RWPE1 (cell line): ENCODE data around the gene ENTHD1.

Experiments used
- CTCF ChIA-PET: fragments of 350-600 bp; sonication (Branson Sonifier 250); formaldehyde crosslinking; extraction: SDS; loops from one replicate; lab custom pipeline; 2021; lab: Yijun Ruan, JAX
- POLR2A ChIA-PET: fragments of 400-600 bp; formaldehyde crosslinking; extraction: SDS; loops from one replicate; lab custom pipeline; 2020; ENCODE audit warnings: antibody characterized with exemption; ENCODE audit not compliant: low non-redundant PET; lab: Yijun Ruan, JAX
- DNase-seq: peaks from one replicate; pipeline ENCODE4 v3.0.0; 2012; ENCODE audit warnings: low spot score
- H3K27ac ChIP-seq: fragments of 450-650 bp; 2 replicates; pipeline ENCODE4 v1.5.1; 2017
- CTCF ChIP-seq: fragments of 450-650 bp; conservative IDR thresholded peaks from 2 replicates; pipeline ENCODE4 v1.5.1; 2017; ENCODE audit warnings: low read depth, mild to moderate bottlenecking

ENTHD1 gene, protein sequence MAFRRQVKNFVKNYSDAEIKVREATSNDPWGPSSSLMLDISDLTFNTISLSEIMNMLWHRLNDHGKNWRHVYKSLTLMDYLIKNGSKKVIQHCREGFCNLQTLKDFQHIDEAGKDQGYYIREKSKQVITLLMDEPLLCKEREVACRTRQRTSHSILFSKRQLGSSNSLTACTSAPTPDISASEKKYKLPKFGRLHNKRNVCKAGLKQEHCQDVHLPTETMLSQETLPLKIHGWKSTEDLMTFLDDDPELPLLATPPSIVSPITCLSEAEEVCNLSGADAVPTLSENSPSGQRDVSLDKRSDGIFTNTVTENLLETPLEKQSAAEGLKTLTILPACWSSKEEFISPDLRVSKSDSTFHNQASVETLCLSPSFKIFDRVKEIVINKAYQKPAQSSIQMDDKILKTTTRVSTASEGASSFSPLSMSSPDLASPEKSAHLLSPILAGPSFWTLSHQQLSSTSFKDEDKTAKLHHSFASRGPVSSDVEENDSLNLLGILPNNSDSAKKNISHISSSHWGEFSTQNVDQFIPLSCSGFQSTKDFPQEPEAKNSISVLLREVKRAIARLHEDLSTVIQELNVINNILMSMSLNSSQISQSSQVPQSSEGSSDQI

DNA sequence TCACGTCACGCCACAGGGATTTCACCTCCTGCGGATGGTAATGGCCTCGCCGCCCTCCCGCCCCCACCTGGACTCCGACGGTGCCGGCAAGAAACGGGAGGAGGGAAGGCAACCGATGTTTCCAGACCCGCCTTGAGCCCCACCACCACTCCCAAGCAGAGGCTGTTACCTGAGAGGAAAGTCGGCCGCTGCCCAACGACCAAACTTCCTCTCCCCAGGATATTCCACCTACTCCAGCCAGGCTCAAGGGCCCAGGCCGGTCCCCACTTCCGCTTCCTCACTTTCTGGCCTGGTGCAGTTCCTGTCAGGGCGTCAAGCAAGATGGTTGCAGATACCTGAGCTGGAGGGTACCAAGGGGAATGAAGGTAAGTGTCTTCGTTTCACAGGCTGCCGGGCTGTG is at the start of gene ENTHD1:
ENTHD1 (minus strand) TSS at position 235 of the 400 bp plus-strand sequence. CDS start 6,012 bp downstream, outside the sequence.
- CTCF ChIA-PET = no interaction called here
- H3K27ac ChIP-seq = no peak within 1 kb of the TSS
- no peak for TF ChIP-seq CTCF
- DNase-seq = no peak
- POLR2A ChIA-PET = no interaction called here

- no peak for DNase-seq
- ChIA-PET POLR2A (no interaction called here), CTCF (interaction anchor here (0.6 kb wide), 1 partner anchor 572 kb away, joined by 3 read pairs; no protein-coding TSS in a partner anchor)
- no peak overlapping the region for H3K27ac ChIP-seq
- TF ChIP-seq CTCF = no peak
These were observed 49.8 kb upstream of the ENTHD1 start for GRCh38 chr22:39943337-39943736.

GRCh38 chr22:39942439-39943230 is 49.1 kb upstream of the ENTHD1 start:
- CTCF ChIA-PET = interaction anchor here (0.6 kb wide), 1 partner anchor 571 kb away, joined by 3 read pairs; no protein-coding TSS in a partner anchor
- no peak overlapping the region for H3K27ac ChIP-seq
- no peak for TF ChIP-seq CTCF
- no peak for DNase-seq
- POLR2A ChIA-PET = no interaction called here

- CTCF ChIA-PET = no interaction called here
These were observed 48.0 kb upstream of the ENTHD1 start for GRCh38 chr22:39941601-39942000.

GRCh38 chr22:39940757-39941305 is 47.3 kb upstream of the ENTHD1 start:
- DNase-seq = no peak
- no peak overlapping the region for H3K27ac ChIP-seq
- POLR2A ChIA-PET = no interaction called here
- TF ChIP-seq CTCF = no peak
- CTCF ChIA-PET = no interaction called here

More at GRCh38 chr22:39941601-39942000, 48.0 kb upstream of the ENTHD1 start:
- H3K27ac ChIP-seq = no peak overlapping the region
- no peak for TF ChIP-seq CTCF
- POLR2A ChIA-PET = no interaction called here
- DNase-seq = no peak

DNA sequence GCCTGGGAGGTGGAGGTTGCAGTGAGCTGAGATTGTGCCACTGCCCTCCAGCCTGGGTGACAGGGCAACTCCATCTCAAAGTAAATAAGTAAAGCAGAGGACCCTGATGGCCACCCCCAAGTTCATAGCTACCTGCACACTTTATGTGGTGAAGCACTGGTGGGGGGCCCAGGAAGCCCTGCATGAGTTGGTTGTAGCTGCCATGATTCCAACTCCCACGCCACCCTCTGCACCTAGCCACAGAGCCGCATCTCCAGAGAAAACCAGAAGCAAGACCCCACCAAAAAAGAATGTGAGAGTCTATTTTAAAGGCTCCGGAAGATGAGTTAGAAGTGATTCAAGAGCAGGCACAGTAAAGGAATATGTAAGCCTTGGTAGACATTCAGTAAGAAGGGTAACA is 46.3 kb upstream of the ENTHD1 start:
- DNase-seq = no peak
- CTCF ChIA-PET = interaction anchor here (0.5 to 0.9 kb wide), 2 partner anchors 42 to 405 kb away, joined by 3 to 8 read pairs; no protein-coding TSS in a partner anchor
- POLR2A ChIA-PET = no interaction called here
- TF ChIP-seq CTCF = no peak
- H3K27ac ChIP-seq = no peak overlapping the region
